Measurements from ENCODE around the gene FBXO41. TPM values are rescaled to one million over a fixed set of nuclear protein-coding genes. Genes with fewer than 3 reads are reported as not detected.

Gene FBXO41
- polyA plus RNA-seq, 4 donors: 1.8 to 2.5 (median 1.8) TPM

DNA sequence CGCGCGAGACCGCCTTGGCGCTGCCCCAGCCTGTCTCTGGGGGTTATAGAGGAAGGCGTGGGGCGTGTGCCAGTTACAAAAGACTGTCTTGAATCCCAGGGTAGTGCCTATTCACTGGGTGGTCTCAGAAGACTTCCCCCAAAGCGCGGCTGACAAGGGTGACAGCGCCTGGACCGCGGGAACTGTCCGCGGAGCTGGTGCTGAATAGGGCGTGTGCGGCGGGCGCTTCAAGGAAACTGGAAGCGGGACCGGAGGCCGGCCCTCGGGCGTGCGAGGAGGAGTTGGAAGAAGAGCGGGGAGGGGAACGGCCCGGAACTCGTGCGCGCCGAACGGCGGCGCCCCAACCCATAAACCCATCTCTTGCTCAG lies 6.8 kb upstream of the FBXO41 start:
- DNase-seq (ENCODE audit: low read depth in 4 of 4, low spot score in 3 of 4): peak; percentile 56 to 82 (median 68)

DNA sequence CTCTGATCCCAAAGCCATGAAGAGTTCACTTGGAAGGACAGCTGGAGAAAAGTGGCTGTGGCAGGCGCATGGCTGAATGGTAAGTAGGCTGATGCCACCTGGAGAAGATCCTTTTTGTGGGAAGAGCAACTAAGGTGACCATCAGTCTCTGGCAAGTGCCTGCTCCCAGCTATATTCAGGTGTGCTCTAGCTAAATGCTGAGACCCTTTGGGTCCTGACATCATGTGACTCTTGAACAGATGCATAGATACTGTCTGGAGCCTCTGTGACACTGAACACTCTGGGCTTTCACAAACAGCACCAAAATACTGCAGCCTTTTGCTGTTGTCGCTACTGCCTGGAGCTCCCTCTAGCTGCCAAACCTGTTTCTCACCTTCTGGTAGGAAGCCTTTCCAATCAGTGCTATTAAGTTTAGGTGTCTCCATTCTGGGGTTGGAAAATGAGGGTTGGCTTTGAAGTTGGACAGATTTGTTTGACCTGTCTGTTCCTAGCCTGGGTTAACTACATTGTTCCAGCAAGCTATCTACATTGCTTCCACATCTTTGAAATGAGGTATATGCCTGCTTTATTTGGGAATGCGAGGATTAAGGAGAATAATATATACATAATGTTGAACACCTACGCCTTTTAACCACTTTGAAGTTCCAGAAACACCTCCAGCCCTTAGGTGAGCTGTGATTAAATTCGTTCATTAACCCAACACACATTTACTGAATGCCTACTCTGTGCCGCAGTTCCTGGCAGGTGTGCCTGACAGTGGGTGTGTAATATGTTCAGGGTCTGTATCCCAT lies 6.0 kb upstream of the FBXO41 start:
- DNase-seq (ENCODE audit: low read depth in 4 of 4, low spot score in 3 of 4): no peak

DNA sequence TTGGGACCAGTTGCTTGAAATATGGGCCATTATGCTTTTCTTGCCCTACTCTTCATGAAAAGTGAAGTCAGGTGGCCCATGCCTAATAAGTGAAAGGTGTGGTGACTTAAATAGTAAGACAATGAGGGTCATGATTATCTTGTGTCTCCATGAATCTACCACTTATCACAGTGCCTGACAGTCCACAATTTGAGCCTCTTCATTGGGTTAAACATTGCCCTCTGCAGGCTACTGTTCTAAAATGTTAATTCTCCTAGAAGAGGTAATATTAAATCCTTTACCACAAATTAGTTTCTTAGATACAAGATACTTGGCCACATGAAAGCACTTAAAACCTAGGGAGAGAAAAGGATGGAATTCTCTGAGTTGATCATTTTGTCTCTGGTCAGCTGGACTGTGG lies 5.0 kb upstream of the FBXO41 start:
- no peak for DNase-seq (ENCODE audit: low read depth in 4 of 4, low spot score in 3 of 4)

DNA sequence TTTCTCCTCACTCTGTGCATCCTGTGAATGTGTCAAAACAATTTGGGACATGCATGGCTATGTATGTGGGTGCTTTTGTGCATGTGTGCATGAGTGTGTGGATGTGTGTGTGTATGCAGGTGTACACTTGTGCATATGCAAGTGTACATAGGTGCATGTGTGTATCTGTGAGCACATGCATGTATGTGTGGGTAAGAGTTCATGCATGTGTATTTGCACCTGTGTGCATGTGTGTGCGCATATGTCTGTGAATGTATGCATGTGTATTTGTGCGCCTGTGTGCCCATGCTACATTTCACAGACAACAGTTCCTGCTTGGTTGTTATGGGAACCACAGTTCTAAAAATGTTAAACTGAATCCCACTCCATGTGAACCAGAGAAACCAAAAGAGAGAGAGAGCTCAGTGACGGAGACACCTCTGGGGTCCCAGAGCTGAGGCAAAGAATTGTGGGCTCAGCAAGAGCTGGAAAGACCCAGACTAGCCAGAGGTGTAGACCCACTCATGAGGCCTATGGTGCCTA lies 1.9 kb upstream of the FBXO41 start:
- DNase-seq (ENCODE audit: low read depth in 4 of 4, low spot score in 3 of 4): no peak

DNA sequence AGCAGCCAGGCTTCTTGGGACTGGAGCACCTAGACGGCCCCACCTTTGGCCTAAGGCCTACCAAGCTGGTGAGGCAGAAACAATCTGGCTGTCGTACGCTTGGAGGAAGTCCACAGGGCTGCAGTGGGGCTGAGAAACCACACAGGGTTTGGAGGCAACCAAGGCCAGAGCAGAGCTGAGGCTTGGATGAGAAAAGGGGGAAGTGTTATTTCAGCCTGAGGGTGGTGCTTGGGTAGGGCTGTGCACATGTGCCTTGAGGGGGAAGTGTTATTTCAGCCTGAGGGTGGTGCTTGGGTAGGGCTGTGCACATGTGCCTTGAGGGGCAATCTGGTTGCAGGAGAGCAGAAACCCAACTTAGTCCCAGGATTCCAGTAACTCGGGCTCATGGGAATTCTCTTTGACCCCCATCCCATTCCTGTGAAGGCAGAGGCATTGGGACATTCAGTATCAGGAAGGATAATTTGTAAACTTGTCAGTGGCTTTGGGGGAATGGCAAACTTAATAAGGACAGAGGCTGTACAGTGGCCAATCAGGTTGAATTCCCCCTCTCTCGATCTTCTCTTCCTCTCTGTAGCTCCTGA lies 971 bp upstream of the FBXO41 start:
- no peak for DNase-seq (ENCODE audit: low read depth in 4 of 4, low spot score in 3 of 4)

DNA sequence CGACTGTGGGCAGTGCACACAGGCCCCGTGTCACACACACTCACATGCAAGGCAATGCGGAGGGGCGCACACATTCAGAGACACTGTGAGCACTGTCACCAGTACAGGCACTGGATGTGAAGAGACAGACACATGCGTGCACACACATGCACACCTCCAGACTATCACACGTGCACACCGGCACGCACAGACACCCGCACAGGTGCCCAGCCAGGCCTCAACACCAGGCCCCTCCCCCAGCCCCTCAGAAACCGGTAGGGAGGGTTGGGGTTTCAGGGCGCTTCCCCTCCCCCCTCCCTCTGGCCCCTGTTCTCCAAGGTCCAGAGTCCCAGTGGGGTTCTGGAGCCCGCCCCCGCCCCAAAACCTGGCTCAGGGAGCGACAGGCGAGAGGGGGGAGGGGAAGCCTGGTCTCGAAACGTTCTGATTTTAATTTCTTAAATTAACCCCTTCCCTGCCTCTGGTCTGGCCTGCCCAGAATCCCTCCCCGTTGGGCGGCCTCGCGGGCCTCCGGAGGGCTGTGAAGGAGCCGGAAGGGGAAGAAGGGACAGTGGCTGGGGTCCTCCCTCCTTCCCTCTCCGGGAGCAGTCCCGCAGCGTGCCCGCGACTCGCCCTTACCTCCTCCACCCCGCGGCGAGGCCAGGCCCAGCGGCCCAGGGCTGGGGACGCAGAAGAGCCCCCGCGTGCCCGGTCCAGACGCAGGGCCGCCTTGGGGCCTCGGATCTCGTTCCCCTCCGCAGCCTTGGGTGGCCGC lies 558 bp downstream of the FBXO41 start:
- no peak for DNase-seq (ENCODE audit: low read depth in 4 of 4, low spot score in 3 of 4)

DNA sequence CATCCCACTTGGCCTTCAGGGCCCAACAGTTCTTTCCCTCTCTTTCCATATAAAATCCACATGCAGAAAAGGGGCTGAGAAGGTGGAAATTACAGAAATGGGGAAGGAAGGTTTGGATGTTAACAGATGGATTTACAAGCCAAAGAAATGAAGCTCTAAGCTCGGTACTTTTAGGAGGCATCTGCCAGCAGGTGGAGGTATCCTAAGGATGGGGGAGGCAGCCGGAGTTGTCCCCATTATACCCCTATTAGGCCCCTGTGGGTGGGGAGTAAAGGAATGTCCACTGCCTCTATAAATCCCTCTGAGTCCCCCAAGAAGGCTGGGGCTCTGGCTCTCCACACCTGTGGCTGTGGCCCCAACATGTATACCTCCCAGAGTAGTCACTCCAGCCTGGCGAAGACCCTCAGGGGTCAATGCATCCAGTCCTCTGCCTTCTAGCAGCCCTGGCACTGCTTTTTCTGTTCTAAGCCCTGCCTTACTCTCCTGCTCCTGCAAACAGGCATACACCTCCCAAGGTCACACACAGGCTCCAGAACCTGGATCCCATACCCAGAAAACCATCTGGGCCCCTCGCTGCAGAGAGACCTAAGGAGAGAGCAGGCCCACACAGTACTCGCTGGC lies 1.2 kb downstream of the FBXO41 start:
- DNase-seq (ENCODE audit: low read depth in 4 of 4, low spot score in 3 of 4): no peak

DNA sequence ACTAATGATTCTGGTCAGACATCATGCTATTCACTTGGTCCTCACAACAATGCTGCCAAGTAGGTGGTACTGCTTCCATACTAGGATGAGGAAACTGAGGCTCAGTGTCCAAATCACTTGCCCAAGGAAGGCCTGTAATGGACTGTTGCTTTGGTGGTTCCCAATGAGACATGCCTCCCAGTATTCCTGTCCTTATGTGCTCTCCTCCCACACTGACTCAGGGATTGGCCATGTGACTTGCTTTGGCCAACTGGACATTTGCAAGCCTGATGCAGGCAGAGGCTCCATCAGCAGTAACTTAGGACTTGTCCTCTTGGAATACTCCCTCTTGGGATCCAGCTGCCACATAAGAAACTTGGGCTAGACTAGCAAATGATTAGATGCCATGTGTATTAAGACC lies 3.0 kb downstream of the FBXO41 start:
- no peak for DNase-seq (ENCODE audit: low read depth in 4 of 4, low spot score in 3 of 4)

DNA sequence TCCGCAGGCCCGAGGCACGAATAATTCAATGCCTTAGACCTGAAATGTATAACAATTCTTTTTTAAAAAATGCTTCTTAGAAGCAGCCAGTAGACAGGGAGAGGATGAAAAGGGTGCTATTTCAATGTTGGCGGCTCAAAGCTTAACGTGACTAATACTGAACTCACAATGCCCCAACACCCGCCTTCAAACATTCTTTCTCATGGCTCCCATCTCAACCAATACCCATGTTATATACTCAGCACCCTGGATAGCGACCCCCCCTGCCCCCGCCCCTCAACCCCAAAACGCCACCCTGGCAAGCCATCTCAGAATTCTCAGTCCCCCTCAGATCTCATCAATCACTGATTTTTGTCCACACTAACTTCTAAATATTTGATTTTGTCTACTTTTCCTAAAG lies 4.4 kb downstream of the FBXO41 start:
- DNase-seq (ENCODE audit: low read depth in 4 of 4, low spot score in 3 of 4): no peak

DNA sequence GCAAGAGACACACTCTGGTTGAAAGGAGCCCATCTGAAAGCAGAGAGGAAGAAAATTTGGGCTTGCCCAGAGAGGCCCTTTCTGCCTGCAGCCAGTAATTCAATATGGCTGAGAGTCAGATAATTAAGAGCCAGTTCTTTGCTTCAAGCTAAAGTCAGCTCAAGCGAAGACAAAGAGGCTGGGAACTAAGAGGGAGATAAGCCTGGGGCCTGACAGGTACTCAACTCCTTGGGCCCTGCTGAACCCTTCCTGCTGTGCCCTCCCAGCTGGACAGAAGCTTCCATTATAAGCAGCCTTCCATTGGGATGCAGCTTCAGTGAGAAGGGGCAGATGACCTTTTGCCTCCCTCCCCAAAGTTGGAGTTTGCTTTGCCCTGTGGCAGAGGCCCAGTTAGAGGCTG lies 12.0 kb downstream of the FBXO41 start:
- no peak for DNase-seq (ENCODE audit: low read depth in 4 of 4, low spot score in 3 of 4)

DNA sequence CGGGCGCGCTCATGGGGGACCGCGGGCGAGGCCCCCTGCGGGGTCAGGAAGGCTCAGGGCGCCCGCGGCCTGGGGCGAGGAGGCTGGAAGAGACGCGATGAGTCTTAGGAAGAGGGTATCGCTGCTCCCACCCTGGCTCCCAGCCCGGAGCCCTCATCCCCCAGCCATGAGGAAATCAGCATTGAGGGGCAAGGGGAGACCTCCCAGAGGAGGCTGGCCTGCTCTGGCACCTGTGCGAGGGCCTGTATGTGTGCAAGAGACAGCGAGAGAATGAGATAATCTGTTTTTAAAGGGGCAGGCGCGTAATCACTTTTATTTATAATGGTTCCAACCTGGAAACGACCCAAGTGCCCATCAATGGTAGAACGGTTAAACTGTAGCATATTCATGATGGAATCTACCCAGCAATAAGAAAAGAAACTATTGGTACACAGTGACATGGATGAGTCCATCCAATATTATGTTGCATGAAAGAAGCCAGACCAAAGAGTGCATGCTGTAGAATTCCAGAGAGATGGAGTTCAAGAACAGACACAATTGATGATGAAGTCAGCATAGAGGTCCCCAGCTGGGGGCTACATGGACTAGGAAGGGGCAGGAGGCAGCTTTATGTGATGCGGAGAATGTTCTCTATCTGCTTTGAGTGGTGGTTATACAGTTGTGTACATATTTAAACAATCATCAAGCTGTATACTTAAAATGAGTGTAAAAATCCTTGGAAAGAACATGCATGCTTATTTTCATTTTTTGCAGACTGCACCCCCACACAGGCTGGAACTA lies 14.4 kb downstream of the FBXO41 start:
- DNase-seq (ENCODE audit: low read depth in 4 of 4, low spot score in 3 of 4): no peak

DNA sequence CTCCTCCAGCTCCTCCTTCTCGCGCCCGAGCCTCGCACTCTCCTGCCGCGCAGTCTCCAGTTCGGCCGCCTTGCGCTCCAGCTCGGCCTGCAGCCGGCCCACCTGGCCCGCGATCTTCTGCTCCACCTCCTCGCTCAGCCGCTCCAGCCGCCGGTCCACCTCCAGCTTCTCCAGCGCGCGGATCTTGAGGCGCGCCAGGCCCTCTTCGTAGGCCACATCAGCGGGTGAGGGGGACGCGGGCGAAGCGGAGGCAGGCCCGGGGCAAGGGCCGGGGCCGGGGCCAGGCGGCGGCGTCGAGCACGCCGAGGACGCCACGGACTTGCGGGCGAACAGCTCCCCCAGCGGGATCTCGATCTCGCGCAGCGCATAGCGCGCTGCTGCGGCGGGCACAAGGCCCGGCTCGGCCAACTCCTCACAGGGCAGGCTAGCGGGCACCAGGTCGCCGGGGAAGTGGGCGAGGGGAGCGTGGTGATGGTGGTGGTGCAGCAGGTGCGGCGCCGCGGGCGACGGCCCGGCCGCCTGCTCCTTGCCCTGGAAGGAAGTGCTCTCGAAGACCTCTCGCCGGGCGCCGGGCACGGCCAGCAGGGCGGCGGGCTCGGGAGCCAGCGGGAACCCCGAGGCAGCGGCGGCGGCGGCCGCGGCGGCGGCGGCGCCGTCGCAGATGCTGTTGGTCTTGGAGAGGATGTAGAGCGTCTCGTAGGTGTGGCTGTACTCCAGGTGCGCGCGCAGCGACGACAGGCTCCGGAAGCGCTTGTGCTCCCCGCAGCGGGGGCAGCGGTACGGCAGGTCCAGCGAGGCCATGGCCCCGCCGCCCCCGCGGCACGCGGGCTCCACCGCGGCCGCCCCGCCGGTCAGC lies 15.2 kb downstream of the FBXO41 start:
- no peak for DNase-seq (ENCODE audit: low read depth in 4 of 4, low spot score in 3 of 4)

DNA sequence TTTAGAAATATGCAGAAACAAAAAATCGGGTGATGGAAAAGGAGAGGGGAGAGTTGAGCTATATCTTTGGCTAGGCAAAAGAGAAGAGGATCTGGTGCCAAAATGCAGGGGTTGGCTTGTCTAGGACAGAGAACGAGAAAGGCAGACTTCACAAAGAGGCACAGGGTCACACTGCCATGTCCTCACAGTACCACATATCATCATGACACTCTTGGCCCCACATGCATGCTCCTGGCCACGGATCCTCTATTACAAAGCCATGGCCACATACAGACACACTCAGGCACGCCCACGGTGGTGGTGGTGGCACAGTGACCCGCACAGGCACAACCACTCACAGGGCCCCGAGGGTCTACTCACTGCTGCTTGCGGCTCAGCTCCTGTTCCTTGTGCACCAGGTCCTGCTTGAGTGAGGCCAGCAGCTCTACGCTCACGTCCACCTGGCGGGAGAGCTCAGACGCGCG lies 15.9 kb downstream of the FBXO41 start:
- DNase-seq (ENCODE audit: low read depth in 4 of 4, low spot score in 3 of 4): no peak

DNA sequence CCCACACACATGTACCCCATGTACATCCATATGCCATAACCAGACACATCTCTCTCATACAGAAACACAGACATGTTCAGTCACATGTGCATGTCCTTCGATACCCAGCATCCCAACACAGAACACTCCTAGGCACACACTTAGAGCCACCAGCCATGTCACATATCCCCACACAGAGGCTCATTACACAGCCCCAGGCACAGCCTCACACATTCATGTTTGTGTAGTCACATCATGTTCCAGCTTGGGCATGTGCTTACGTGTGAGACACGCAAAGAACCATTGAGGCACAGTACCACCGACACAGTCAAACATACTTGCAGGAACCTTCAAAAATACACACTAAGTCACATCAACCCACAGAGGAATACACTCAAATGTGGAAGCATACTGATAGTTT lies 17.3 kb downstream of the FBXO41 start:
- DNase-seq (ENCODE audit: low read depth in 4 of 4, low spot score in 3 of 4): no peak

DNA sequence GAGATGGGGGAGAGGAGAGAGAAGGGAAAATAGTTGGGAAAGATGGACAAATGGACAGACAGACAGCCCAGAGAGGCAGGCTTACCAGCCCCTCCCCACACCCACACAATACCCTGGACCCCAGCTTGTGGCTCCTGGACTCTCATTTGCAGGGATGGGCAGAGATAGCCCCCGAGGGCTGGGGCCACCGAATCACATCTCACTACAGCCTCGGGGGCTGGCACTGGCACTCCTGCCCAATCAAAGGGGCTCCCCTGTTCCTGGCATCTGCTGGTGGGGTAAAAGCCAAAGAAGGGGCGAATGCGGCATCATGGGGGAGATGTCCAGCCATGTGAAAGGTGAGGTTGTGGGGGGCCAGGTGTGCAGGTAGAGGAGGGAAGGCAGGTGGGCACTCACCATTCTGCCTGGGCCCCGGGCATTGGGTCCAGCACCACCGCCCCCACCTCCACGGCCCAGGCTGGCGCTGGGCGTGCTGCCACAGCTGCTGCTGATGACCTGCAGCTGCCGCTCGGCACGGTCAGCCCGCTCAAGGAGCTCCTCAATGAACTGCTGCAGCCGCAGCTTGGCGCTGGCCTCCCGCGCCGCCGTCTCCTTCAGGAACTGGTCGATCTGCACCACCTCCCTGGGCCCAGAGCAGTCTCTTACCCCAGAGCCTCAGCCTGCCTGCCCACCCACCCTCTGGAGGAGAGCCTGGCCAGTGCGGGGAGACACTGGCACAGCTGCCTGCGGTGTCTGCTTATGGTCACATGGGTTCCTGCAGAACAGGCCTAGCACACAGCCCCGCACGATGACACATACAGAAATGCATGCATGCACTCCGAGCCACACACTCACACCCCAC lies 18.0 kb downstream of the FBXO41 start:
- no peak for DNase-seq (ENCODE audit: low read depth in 4 of 4, low spot score in 3 of 4)

DNA sequence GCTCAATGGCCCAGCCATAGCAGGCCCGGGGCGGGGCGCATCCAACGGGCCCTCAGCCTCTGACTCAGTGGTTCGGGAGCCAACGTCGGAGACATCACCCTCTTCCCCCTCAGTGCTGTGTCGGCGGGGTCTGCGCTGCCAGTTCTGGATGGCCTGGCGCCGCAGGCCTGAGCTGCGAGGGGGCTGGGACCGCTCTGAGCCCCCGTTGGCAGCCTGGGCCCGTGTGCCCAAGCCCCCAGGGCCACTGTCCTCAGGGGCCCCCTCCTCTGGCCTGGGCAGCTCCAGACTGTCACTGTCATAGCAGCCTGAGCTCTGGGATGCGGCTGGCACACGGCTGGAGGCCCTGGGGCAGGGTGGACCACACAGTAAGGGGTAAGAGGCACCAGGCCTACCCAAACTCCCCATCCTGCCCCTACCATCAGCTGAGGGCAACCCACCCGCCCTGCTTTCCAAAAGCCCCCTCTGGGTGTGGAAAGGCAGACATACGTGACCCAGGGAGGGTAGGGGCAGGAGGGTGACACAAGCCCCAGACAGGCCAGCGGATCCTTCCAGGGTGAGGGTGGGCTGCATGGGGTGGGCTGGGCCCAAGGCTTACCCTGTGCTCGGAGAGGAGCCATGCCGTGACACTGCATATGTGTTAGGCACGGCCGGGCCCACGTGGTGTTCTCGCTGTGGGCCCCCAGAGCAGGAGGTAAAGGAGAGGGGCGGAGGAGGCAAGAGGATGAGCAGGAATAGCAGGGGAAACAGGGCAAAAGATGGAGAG lies 18.8 kb downstream of the FBXO41 start:
- no peak for DNase-seq (ENCODE audit: low read depth in 4 of 4, low spot score in 3 of 4)

DNA sequence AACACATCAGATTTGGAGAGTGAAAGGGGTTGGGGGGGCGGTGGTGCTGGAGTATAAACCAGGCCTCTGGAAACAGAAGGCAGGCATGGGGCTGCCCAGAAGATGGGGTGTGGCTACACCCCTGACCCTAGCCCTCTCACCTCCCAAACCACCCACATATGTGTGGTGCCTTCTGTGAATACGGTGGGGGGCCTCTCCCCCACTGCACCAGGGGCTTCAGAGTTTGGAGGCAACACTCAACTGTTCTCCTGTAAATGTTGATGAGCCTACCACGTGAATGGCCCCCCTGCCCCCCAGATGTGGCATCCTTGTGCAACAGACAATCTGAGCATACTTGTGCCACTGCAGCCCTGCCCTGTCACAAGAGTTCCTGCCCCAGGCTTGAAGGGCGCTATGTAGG lies 19.5 kb downstream of the FBXO41 start:
- DNase-seq (ENCODE audit: low read depth in 4 of 4, low spot score in 3 of 4): no peak

DNA sequence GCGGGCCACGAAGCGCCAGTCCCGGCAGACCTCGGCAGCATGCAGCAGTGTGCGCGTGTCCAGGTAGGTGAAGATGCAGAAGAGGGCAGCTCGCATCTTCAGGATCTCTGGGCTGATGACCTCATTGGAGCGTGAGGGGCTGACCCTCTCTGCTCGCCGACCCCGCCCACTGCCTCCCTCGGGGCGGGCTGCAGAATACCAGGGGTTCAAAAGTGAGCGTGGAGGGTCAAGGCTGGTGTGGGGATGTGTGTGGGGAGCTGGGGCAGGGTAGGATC lies 20.0 kb downstream of the FBXO41 start:
- DNase-seq (ENCODE audit: low read depth in 4 of 4, low spot score in 3 of 4): no peak

Data from right renal pelvis (tissue), 4 donors.